GM12878 (cell line): Measurements from ENCODE around the gene MSGN1. TPM values are rescaled to one million over a fixed set of nuclear protein-coding genes. Genes with fewer than 3 reads are reported as not detected.

Source experiments
- BCL11A ChIP-seq: IDR thresholded peaks from 2 replicates; pipeline ENCODE4 v1.6.1; 2011; ENCODE audit warnings: low read depth, low read length
- BMI1 ChIP-seq: fragments of 450-650 bp; IDR thresholded peaks from 2 replicates; pipeline ENCODE4 v1.6.1; 2016; ENCODE audit warnings: mild to moderate bottlenecking, moderate library complexity, borderline replicate concordance
- CHD4 ChIP-seq: fragments of 200-600 bp; sonication (generic); IDR thresholded peaks from 2 replicates; pipeline ENCODE4 v1.6.1; 2016; ENCODE audit warnings: mild to moderate bottlenecking
- EED ChIP-seq: sonication (generic); IDR thresholded peaks from 2 replicates; pipeline ENCODE4 v1.6.1; 2016; ENCODE audit warnings: antibody characterized with exemption, low read depth
- ETV6 ChIP-seq, 2 experiments: fragments of 450-650 bp in 1 of 2; IDR thresholded peaks in 1 of 2; conservative IDR thresholded peaks in 1 of 2; 2 replicates each; pipeline ENCODE4 v1.6.1; 2014; ENCODE audit warnings: antibody characterized with exemption in 1 of 2, borderline replicate concordance in 1 of 2, low read depth in 1 of 2, mild to moderate bottlenecking in 1 of 2, moderate library complexity in 1 of 2
- KAT2A ChIP-seq: conservative IDR thresholded peaks from 2 replicates; pipeline ENCODE4 v1.6.1; 2011; ENCODE audit warnings: low read depth, low read length; ENCODE audit not compliant: control insufficient read depth
- NFXL1 ChIP-seq: fragments of 450-650 bp; IDR thresholded peaks from 2 replicates; pipeline ENCODE4 v1.6.1; 2017; ENCODE audit warnings: antibody characterized with exemption, mild to moderate bottlenecking, borderline replicate concordance
- POLR2AphosphoS5 ChIP-seq: IDR thresholded peaks from 2 replicates; pipeline ENCODE4 v1.6.1; 2011; ENCODE audit warnings: mild to moderate bottlenecking, low read length, inconsistent platforms
- RAD21 ChIP-seq: IDR thresholded peaks from 2 replicates; pipeline ENCODE4 v1.6.1; 2011; ENCODE audit warnings: mild to moderate bottlenecking, low read depth, low read length, moderate library complexity; ENCODE audit not compliant: insufficient read depth
- RAD51 ChIP-seq: fragments of 450-650 bp; IDR thresholded peaks from 2 replicates; pipeline ENCODE4 v1.6.1; 2016; ENCODE audit warnings: moderate library complexity, mild to moderate bottlenecking, inconsistent platforms
- RB1 ChIP-seq: fragments of 450-650 bp; formaldehyde crosslinking; IDR thresholded peaks from 2 replicates; pipeline ENCODE4 v1.6.1; 2017; ENCODE audit warnings: mild to moderate bottlenecking, borderline replicate concordance
- RBBP5 ChIP-seq: fragments of 200-600 bp; sonication (generic); conservative IDR thresholded peaks from 2 replicates; pipeline ENCODE4 v1.6.1; 2016
- RELB ChIP-seq: fragments of 450-650 bp; IDR thresholded peaks from 2 replicates; pipeline ENCODE4 v1.6.1; 2017; ENCODE audit warnings: low read depth, mild to moderate bottlenecking, moderate library complexity
- SKIL ChIP-seq: fragments of 450-650 bp; IDR thresholded peaks from 2 replicates; pipeline ENCODE4 v1.6.1; 2017; ENCODE audit warnings: mild to moderate bottlenecking, low read depth, inconsistent platforms; ENCODE audit not compliant: poor library complexity, severe bottlenecking
- SMARCA5 ChIP-seq: fragments of 450-650 bp; IDR thresholded peaks from 2 replicates; pipeline ENCODE4 v1.6.1; 2017; ENCODE audit warnings: mild to moderate bottlenecking
- TCF12 ChIP-seq: IDR thresholded peaks from 2 replicates; pipeline ENCODE4 v1.6.1; 2011; ENCODE audit warnings: low read depth, mild to moderate bottlenecking, low read length
- ZNF207 ChIP-seq: fragments of 450-650 bp; IDR thresholded peaks from 2 replicates; pipeline ENCODE4 v1.6.1; 2014; ENCODE audit warnings: antibody characterized with exemption, mild to moderate bottlenecking, borderline replicate concordance
- ZNF384 ChIP-seq: IDR thresholded peaks from 2 replicates; pipeline ENCODE4 v1.6.1; 2012; ENCODE audit warnings: low read depth, mild to moderate bottlenecking, low read length, improper control_type of control experiment, borderline replicate concordance
- polyA plus RNA-seq, 11 experiments: library from polyadenylated mRNA; depleted of rRNA in 4 of 11; unstranded in 6 of 11; stranded (reverse) in 5 of 11; fragments of >200 nt; fragmentation: Nextera tagmentation in 4 of 11; fragmentation: Illumina TruSeq in 1 of 11; extraction: Ambion mirVana in 4 of 11; extraction: Trizol in 1 of 11; gene quantifications; 1 replicate in 1 of 11; 2 replicates in 10 of 11; pipeline versions ENCODE4 v1.2.1 to v1.2.3, GENCODE V29; 2011 to 2016; ENCODE audit warnings: inconsistent platforms in 2 of 11, missing spikeins in 2 of 11, low read depth in 1 of 11
- total RNA-seq, 4 experiments: library from RNA; depleted of rRNA in 3 of 4; stranded (reverse); fragments of >200 nt in 3 of 4; fragmentation: Illumina TruSeq in 1 of 4; extraction: Trizol in 1 of 4; gene quantifications; 2 replicates each; pipeline versions ENCODE4 v1.2.1 to v1.2.3, GENCODE V29; 2013 to 2021

Gene MSGN1
- total and polyA plus RNA-seq, 10 of the 15 experiments (the other 5 are each of a cell fraction or from before 2014, with no cell fraction given), result 0.27 TPM; not detected in 9

- TF ChIP-seq NFXL1, result no peak
- TF ChIP-seq KAT2A, result no peak
- TF ChIP-seq RAD51, result no peak
- no peak for TF ChIP-seq TCF12
- TF ChIP-seq EED, result 0 out of 2 replicates have a peak, but pooled peaks have one; percentile 42
- no peak for TF ChIP-seq SKIL
- 0 out of 2 replicates have a peak, but pooled peaks have one; percentile 33 for TF ChIP-seq ZNF384
- peak; percentile 70; the same call in 1 of the 2 replicates for TF ChIP-seq RELB
- no peak for TF ChIP-seq ZNF207
- 0 out of 2 replicates have a peak, but pooled peaks have one; percentile 34 for TF ChIP-seq RB1
- 0 out of 4 replicates have a peak, but pooled peaks of 1 of the 2 experiments have one; percentile 20 for TF ChIP-seq ETV6 (conservative IDR thresholded peaks at IDR 0.05 in 1 of 2, IDR thresholded peaks at IDR 0.05 in 1 of 2; ENCODE audit: borderline replicate concordance in 1 of 2, low read depth in 1 of 2)
- no peak for TF ChIP-seq RBBP5
- TF ChIP-seq SMARCA5, result no peak
- TF ChIP-seq CHD4, result no peak
- TF ChIP-seq BCL11A, result no peak
- TF ChIP-seq RAD21, result no peak; the same call in 1 of the 2 replicates
- TF ChIP-seq BMI1, result no peak
- TF ChIP-seq POLR2AphosphoS5, result no peak
These were observed 5.5 kb downstream of the MSGN1 start (continued) for GRCh38 chr2:17821535-17822444.
